RPMI7951 (cell line): ENCODE results near the gene RASSF5. TPM values are rescaled to one million over a fixed set of nuclear protein-coding genes. Genes with fewer than 3 reads are reported as not detected.

Experiments
- DNase-seq: peaks from one replicate; pipeline ENCODE4 v3.0.0-alpha.2; 2012; ENCODE audit warnings: low read depth
- total RNA-seq: library from RNA; depleted of rRNA; stranded (reverse); fragments of >200 nt; shearing (Covaris generic); gene quantifications from 2 replicates; pipeline ENCODE4 v1.2.3, GENCODE V29; 2014; rRNA removed

RASSF5 gene, protein sequence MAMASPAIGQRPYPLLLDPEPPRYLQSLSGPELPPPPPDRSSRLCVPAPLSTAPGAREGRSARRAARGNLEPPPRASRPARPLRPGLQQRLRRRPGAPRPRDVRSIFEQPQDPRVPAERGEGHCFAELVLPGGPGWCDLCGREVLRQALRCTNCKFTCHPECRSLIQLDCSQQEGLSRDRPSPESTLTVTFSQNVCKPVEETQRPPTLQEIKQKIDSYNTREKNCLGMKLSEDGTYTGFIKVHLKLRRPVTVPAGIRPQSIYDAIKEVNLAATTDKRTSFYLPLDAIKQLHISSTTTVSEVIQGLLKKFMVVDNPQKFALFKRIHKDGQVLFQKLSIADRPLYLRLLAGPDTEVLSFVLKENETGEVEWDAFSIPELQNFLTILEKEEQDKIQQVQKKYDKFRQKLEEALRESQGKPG
- 0.24 and 0.59 TPM in 2 replicates for total RNA-seq

DNA sequence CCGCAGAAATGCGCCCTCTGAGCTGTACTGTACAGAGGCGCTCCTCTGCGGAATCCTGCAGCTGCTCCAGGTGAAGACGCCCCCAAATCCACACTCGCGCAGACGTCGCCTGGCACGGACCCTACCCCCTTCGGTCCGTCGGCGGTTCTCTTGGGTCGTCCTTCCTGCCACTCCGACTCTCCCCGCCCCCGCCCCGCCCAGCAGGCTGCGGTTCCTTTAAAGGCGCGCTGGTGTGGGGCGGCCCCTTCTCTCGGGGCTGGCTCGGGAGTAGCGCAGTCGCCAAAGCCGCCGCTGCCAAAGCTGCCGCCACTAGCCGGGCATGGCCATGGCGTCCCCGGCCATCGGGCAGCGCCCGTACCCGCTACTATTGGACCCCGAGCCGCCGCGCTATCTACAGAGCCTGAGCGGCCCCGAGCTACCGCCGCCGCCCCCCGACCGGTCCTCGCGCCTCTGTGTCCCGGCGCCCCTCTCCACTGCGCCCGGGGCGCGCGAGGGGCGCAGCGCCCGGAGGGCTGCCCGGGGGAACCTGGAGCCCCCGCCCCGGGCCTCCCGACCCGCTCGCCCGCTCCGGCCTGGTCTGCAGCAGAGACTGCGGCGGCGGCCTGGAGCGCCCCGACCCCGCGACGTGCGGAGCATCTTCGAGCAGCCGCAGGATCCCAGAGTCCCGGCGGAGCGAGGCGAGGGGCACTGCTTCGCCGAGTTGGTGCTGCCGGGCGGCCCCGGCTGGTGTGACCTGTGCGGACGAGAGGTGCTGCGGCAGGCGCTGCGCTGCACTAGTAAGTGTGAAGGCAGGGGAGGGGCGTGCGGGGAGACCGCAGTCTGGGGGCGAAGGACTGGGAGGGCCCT lies at the start of gene RASSF5:
Gene RASSF5 (plus strand): TSS at position 248 of the 846 bp plus-strand sequence. CDS start 72 bp downstream, at position 320.
- peak; percentile 65 for DNase-seq

- no peak for DNase-seq
Observed at GRCh38 chr1:206459703-206460102, 47.6 kb upstream of the RASSF5 start.

GRCh38 chr1:206460836-206461426 lies 46.4 kb upstream of the RASSF5 start:
- DNase-seq, result no peak

DNA sequence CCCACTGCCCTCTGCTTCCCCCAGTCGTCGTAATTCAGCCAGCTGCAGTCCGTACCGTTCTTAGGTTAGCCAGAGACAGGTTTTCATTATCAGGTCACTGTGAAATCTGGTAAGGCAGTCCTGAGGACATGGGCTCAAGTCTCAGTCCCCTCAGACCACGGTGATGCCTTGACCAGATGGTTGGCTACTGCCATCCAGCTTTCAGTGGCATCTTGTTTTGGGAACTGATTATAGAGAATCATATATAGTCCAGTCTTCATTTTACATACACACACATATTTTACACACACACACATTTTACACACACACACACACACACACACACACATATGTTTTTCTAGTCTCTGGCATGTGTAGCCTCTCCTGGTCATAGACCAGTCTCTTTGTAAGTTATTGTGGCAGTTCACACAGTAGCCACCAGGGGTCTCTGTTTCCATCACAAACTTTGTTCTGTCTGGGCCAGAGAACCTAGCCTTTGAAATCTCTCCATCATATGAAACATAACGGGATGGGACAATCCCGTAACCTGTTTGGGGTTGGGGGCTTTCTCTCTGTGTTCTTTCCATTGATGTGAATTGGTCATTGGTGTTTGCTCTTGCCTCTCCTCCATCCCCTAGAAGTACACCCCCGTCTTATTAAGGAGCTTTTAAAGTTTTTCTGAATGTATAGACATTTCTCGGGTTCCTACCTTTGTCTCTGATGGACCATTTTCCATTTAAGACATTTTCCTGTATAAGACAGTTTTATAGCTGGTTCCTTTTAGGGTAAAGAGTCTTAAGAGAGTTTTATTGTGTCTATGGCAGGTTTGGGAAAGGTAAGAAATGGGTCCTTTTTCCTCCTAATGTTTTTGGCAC lies 45.5 kb upstream of the RASSF5 start:
- DNase-seq, result peak; percentile 67

- DNase-seq, result no peak
Observed at GRCh38 chr1:206463137-206463536, 44.2 kb upstream of the RASSF5 start.

DNA sequence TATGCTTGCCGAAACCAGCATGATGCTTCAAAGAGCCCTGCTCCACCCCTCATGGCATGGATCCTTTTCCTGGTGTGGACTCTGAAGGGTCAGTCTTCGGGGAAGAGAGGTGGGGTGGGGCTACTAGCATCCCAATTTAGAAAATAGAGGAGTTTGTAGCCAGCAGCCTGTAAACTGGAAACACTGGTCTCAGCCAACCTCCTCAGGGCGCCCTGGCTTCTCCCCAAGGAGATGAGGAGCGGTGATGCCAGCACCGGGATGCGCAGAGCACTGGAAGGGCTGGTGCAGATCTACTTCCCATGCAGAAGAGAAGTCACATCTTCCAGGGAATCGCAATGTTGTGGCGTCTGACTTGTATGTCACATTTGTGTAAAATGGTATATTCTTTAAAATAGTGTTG lies 43.4 kb upstream of the RASSF5 start:
- DNase-seq, result no peak

GRCh38 chr1:206464456-206464964 lies 42.8 kb upstream of the RASSF5 start:
- peak; percentile 75 for DNase-seq

DNA sequence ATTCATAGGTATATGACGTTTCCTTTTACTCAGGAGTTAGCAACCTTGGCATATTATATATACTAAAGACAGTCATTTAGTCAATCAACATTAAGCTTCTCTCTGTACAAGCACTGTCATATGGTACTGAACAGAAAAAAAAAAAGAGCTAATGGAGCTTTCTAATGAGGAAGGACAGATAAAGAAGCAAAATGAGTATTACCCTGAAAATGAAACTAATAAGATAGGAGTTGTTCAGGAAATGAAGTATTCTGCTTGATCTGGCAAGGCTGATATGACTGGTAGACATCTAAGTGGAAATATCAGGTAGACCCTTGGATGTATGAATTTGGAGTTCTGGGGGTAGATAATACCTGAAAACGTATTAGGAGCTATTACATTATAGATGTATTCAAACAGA lies 41.4 kb upstream of the RASSF5 start:
- DNase-seq, result no peak

DNA sequence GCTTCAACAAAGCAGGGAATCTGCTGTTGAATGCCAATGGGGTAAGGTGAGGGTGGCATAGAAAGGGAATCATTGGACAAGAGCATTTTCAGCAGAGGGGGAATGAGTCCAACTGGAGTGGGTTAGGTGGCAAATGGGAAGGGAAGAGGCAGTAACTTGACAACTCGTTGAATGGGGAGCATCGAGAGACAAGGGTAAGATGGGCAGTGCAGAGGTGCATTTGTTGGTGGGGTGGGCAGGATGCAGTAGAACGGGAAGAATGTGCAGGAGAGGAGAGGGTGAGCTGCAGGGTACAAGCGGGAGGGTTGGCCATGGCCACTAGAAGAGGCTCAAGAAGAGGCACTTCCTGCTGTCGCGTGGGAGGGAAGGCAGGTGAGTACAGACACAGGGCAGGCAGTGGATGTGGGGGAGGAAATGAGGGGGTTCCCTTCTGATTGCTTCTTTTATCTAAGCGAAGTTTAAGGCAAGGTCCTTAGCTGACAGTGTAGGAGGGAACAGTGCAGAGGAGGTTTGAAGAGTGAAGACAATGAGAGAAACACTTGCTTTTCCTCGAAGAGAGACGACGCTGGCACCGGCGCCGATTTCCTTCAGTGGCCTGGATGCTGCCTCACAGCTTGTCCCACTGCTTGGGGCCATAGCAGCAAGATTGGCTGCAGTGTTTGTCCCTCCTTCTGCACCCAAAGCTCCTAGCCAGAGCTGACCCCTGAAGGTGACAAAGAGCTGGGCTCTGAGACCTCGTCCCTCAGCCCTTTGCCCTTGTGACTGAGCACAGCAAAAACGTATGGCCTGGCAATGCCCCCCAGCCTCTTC lies 40.3 kb upstream of the RASSF5 start:
- no peak for DNase-seq

DNA sequence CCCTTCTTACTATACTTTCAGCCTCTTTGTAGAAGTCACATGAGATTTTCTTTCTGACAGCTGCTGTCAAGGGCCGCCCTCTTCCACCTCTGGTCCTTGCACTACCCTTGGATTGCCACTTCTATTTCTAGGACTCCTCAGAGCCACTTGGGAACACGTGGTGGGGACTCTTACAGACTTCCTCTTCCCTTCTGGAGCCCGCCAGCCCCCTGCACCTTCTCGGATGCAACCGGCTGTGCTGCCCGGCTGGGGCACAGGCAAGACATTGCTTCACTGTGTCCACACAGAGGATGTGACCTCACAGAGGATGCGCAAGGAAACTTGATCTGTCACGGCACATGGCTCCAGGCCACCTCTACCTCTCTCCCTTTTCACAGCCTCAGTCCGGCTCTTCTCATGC lies 39.4 kb upstream of the RASSF5 start:
- peak; percentile 76 for DNase-seq

- no peak for DNase-seq
Observed at GRCh38 chr1:206468571-206468970, 38.8 kb upstream of the RASSF5 start.

GRCh38 chr1:206469411-206469932 lies 37.9 kb upstream of the RASSF5 start:
- no peak for DNase-seq

DNA sequence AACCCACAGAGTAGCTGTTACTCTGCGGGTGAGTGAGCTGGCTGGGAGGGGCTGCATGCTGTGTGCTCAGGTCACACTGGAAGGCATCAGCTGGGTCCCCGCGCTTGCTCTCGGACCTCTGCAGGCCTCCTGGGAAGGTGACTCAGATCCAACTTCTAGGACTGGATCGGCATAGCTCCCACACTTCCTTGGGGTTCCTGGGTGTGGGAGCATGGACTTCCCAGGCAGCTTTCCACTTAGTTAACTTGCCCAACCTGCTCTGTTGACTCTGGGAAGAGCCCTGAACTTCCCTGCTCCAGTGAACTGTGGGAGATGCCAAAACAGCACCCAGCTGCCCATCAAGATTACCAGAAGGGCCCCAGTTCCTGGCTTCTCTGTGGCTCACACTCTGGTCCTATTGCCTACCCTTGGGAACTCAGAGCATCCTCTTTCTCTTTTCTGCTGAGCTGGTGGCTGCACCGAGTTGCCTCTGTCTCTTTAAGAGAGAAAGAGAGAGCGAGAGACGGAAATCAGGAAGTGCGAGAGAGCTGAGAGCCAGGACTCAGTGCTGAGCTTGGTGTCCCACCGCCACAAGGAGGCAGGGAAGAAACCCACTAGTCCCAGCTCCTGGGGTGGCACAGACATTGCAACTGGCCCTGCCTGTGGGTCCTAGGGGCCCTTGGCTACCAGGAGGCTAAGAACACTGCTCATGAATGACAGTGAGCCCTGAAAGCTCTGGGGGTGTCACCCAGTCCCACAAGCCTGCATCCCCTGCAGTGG lies 37.2 kb upstream of the RASSF5 start, which contains the start of gene IKBKE:
Gene IKBKE (plus strand): TSS at position 544 of the 759 bp plus-strand sequence. CDS start 2,752 bp downstream, outside the sequence.
- peak; percentile 76 for DNase-seq

- peak; percentile 74 for DNase-seq
Observed at GRCh38 chr1:206470692-206471414, 36.5 kb upstream of the RASSF5 start.

DNA sequence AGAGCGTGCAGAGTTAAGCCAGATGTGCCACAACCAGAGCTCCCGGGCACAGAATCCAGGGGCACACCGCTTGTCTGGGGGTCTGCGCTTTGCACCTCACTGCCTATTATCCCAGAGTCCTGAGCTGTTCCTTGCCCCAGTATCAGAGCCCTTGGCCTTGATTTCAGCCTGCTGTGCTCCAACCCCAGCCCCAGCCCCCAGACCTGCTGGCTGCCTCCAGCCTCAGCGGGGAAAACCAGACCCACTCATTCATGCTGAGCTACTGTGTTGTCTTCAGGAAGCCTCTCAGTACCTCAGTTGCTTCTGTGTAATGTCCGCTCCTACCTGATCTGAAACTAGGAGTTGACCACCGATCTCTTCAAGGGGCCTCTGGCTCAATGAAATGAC lies 35.9 kb upstream of the RASSF5 start:
- no peak for DNase-seq

GRCh38 chr1:206472024-206472423 lies 35.3 kb upstream of the RASSF5 start:
- DNase-seq, result no peak

DNA sequence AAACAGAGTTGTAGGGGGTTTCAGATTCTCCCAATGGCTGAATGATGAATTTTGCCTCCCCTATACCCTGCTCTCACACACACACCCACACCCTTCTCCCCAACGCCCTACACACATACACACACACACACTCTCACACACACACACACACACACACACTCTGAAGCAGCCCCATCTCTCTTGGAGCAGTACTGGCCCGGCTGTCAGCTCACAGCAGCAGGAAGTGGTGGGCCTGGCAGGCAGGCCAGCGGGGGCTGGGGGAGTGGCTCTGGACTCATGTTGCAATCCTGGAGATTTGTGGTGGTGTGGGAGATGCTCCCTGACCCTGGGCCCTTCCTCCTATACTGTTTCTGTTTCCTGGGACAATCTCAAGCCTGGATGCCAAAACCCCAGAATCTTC lies 34.9 kb upstream of the RASSF5 start:
- DNase-seq, result peak; percentile 81

DNA sequence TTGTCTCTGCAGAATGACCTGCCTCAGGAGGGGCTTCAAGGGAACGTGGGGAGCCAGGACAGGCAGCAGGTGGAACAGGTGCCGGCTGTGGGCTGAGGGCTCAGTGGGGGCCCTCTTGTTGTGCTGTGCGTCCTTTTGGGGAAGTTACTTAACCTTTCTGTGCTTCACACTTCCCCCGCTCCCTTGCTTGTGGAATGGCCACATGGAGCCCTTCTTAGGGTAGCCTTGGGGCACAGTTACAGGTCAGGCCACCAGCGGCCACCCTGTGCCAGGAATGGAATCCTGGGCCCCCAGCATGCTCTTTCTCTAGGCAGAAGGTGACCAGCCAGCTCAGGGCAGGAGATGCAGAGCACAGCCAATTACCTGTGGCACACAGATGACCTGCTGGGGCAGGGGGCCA lies 34.4 kb upstream of the RASSF5 start:
- DNase-seq, result no peak
